ENCODE results near the gene KRT16. TPM values are rescaled to one million over a fixed set of nuclear protein-coding genes. Genes with fewer than 3 reads are reported as not detected.
"Not testable (repeated sequence)": the region's sequence is repeated elsewhere in the genome, so short reads cannot be mapped to it uniquely, and the experiment has no call there.

The KRT16 gene
- total RNA-seq, 1 donor from 2014 or later, result not detected

GRCh38 chr17:41649923-41650519 lies 37.5 kb upstream of the KRT16 start:
- intact Hi-C loops (cut with micrococcal nuclease), result loop anchor here (10.0 kb wide), 2 partner anchors 105 to 745 kb away; no protein-coding TSS in a partner anchor
- DNase-seq (no peak), ATAC-seq (no peak)

- ATAC-seq (peak; percentile 96), DNase-seq (peak; percentile 90)
- intact Hi-C loops (cut with micrococcal nuclease), result loop anchor here (10.0 kb wide), 1 partner anchor 104 kb away; no protein-coding TSS in a partner anchor
These were observed 36.0 kb upstream of the KRT16 start for GRCh38 chr17:41648411-41649195.

DNA sequence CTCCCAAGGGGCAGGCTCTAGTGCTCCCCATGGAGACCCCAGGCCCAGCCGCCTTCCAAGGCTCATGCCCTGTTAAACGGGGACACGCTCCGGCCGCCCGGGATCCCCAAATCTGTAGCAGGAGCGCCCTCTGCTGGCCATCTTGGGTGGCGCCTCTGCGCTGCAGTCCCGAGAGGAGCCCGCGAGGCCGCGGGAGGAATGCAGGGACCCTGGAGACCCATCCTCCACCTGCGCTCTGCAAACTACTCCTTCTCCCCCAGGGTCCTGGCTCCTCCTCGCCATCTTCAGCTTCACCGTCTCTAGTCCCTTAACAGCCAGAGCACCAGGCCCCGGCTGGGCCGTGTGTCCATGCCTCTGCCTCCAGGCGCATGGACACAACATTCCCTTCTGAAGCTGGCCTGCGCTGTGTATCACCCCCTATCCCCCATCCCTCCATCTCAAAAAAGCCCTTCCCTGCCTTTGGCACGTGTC lies 35.4 kb upstream of the KRT16 start:
- ATAC-seq, result peak; percentile 91

DNA sequence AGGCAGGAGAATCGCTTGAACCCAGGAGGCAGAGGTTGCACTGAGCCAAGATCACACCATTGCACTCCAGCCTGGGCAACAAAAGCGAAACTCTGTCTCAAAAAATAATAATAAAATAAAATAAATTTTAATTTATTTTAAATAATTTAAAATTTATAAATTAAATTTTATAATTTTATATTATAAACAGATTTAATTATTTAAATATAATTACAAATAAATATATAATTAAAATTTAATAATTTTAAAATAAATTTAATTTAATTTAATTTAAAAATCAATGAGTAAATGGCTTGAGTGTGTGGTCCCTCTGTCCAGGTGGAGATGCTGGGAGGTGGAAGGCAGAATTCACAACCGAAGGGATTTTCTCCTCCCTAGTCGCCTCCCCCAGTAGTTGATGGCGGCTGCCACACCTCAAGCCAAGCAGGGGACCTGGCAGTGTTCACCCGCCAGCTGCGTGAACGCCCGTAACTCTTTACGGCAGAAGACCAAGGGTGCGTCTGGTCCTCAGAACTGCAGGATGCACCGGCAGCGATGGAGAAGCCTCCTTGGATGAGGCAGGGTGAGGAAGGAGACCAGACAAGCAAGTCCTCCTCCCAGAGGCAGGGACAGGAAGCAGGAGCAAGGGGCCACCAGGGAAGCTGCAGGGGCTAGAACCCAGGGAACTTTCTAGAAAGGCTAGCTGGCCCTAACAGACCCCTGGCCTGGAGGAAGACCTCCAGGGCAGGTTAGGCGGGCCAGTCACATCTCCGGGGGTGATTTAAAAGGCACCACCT lies 34.7 kb upstream of the KRT16 start:
- intact Hi-C loops (cut with micrococcal nuclease), result loop anchor here (10.0 kb wide), 1 partner anchor 102 kb away; no protein-coding TSS in a partner anchor
- ATAC-seq, result no peak

More for the DNA sequence above, 35.4 kb upstream of the KRT16 start:
- intact Hi-C loops (cut with micrococcal nuclease), result loop anchor here (10.0 kb wide), 1 partner anchor 103 kb away; no protein-coding TSS in a partner anchor
- DNase-seq, result peak; percentile 94

DNA sequence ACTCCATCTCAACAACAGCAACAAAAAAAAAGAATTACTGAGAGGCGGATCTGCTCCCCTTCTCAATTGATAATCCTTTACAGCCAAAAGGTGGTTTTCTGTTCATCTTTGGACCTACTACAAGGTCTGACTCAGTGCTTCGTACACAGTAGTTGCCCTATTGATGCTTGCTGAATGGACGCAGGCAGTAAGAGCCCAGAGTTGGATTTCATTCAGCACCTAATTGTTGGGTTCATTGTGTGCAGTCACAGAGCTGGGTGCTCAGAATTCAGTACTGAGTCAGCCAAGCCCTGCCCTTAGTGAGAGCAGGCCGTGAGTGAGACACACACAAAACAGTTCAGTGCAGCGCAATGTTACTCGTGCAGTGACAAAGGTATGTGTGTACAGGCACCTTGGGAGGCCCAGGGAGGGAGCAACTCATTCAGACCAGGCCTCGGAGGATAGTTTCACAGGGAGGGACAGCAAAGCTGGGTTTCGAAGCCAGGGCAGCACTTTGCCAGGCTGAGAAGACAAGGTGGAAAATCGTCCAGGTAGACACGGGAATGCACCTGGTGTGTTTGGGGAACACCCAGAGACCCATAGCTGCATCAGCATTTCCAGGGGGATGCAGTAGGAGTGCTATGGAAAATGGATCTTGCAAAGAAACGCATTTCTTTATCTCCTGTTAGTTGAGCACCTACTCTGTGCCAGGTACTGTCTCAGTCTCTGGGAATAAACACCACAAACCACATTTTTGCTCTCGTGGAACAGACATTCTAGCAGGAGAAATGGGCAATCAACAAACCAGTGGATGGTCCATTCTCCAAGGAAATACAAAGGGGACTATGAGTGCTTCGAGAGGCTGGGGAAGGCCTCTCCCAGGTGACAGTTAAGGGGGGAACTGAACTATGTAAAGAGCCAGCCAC lies 29.9 kb upstream of the KRT16 start:
- ATAC-seq (no peak), DNase-seq (no peak)
- intact Hi-C loops (cut with micrococcal nuclease), result loop anchor here (10.0 kb wide), 1 partner anchor 98 kb away; no protein-coding TSS in a partner anchor

More for the DNA sequence above, 34.7 kb upstream of the KRT16 start:
- DNase-seq, result no peak

- not testable (repeated sequence) for ATAC-seq, DNase-seq
- intact Hi-C loops (cut with micrococcal nuclease), result loop anchor here (10.0 kb wide), 1 partner anchor 96 kb away; no protein-coding TSS in a partner anchor
These were observed 28.0 kb upstream of the KRT16 start for GRCh38 chr17:41640596-41640995.

DNA sequence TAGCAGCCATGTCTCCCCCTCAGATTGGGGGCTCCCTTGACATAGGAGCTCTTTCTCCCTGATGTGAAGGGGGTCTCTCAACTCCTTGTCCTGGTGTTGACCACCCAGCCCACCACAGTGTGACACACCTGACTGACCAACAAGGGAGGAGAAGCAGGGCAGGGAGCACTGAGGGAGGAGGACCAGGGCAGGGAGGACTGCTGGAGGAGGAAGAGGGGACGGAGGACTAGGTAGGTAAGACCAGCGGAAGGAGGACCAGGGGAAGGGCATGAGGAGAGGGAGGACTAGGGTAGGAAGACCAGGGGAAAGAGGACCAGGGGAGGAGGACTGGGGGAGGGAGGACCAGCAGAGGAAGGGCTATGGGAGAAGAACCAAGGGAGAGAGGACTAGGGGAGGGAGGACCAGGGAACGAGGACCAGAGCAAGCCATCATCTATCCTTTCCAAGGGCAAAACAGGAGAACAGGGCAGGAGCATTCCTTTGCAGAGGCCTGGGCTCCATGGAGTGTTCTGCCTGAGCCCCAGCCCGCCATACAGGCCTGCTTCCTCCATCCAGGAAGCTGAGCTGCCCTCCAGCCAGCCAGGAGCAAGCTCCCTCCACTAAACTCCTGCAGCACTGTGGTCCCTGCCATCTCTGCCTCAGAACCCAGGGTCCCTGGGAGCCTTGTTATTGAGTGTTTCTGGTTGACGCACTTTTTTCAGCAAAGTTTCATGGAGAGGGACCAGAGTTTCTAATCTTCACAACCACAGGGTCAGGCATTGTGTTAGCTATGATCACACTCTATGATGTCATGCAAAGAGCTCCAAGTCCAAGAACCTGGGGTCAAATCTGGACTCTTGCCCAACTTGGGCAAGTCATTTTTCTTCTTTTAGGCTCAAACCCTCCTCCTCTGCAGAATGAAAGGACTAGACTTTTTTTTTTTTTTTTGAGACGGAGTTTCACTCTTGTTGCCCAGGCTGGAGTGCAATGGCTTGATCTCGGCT lies 27.2 kb upstream of the KRT16 start:
- ATAC-seq (no peak), DNase-seq (no peak)
- intact Hi-C loops (cut with micrococcal nuclease), result loop anchor here (10.0 kb wide), 1 partner anchor 95 kb away; no protein-coding TSS in a partner anchor

DNA sequence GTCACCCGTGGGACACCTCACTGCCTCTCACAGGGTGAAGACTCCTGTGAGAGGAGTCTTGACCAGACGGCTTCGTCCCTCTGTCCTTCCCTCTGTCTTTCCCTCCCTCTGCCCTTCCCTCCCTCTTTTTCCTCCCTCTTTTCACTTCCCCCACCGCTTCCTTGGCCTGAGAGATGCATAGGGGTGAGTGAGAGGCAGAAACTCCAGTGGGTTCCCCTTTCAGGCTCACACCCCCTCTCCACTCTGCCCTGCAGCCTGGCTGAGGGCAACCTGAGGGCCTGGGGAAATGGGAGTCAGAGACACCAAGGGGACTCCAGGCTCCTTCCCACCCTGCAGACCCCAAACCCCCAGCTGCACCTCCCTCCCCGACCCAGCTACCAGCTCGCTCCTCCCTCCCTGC lies 26.4 kb upstream of the KRT16 start:
- ATAC-seq (no peak), DNase-seq (no peak)
- intact Hi-C loops (cut with micrococcal nuclease), result no loop called here

DNA sequence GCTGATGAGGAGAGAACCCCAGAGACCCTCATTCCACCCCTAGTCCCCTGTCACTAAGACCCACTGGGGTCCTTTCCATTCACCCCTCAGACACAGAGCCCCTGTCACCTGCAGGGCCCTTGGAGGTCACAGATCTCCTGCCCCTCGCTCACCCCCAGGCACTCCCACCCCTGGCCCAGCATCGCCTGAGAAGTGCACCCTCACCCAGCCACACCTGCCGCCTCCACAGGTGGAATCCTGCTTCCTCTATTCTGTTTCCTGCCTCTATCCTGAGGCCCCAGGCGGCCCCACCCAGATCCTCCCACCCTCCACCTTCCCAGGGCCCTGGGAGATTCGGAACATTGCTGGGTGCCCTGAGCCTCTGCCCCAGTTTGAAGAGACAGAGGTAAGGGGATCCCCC lies 25.6 kb upstream of the KRT16 start:
- intact Hi-C loops (cut with micrococcal nuclease), result no loop called here
- ATAC-seq (no peak), DNase-seq (no peak)

DNA sequence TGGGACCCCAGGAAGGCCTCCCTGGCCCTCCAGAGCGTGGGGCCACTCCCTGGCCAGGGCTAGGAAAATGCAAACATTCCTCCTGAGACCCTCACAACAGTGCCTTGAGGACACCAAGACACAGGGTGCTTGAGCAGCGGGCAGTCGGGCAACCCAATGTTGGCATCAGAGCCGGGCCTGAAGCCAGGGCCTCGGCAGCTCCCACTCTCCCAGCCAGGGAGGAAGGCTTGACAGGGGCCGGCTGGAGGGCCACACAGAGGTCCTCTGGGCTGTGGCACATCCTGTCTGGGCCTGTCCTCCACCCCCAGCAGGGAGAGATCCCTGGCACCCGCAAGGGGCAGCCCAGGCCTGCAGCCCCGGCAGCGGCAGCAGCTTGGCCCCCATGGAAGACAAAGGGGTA lies 24.1 kb upstream of the KRT16 start:
- ATAC-seq (no peak), DNase-seq (no peak)
- intact Hi-C loops (cut with micrococcal nuclease), result no loop called here

DNA sequence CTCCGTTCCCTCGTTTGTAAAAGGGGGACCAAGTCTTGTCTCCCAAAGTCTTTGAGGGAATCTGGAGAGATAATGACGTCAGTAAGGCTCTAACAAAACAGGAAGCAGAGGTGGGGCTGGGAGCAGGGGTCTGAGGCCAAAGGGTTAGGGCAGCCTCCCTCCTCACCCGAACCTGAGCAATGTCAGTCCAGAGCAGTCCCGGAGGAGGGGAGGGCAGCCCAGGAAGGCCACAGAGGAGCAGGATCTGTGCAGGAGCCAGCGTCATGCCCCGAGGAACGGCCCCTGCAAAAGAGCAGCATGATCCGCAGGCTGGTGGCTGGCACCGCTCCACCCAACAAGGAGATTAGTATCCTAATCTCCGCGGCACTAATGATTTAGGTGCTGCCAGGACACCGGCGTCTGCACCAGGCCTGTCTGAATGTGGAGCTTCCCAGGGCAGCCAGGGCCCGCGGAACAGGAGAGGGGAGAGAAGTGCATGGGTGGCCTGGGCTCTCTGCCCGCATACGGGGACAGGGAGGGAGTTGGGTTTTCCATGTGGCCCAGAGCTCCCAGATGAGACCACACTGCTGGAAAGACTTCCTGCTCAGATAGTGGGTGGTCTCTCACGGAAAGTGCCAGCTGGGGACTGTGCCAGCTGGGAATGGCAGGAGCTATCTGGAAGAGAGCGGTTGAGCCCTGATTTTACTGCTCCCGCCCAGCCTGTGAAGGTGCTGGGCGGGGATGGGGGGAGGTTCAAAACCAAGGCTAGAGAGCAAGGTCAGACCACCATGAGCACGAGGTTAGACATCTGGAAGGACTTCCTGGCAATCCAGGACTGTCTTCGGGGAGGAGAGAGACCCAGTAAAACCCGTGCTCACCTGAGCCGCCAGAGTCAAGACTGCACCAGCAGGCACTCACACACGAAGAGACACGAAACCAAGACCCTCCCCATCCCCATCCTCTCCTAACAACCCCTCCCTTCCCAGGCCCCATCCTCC lies 22.8 kb upstream of the KRT16 start:
- intact Hi-C loops (cut with micrococcal nuclease), result no loop called here
- DNase-seq (peak; percentile 75), ATAC-seq (peak; percentile 92)

DNA sequence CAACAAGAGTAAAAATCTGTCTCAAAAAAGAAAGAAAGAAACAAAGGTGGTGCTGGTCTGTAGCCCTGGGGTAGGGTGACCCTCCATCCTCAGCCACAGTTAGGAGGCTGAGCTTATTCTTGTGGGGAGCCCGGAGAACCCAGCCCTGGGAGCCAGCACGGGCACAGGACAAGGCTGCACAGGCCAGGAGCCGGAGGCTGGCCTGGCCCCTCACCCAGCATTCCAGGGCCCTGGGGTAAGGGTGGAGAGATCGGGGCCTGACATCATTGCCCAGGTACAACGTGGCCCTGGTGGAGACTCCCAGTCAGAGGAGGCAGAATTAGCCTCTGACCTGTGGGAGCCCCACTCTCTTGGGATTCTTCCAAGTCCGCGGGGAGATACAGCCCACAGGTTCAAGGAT lies 22.1 kb upstream of the KRT16 start:
- DNase-seq, result no peak
- no peak for ATAC-seq
- intact Hi-C loops (cut with micrococcal nuclease), result no loop called here

DNA sequence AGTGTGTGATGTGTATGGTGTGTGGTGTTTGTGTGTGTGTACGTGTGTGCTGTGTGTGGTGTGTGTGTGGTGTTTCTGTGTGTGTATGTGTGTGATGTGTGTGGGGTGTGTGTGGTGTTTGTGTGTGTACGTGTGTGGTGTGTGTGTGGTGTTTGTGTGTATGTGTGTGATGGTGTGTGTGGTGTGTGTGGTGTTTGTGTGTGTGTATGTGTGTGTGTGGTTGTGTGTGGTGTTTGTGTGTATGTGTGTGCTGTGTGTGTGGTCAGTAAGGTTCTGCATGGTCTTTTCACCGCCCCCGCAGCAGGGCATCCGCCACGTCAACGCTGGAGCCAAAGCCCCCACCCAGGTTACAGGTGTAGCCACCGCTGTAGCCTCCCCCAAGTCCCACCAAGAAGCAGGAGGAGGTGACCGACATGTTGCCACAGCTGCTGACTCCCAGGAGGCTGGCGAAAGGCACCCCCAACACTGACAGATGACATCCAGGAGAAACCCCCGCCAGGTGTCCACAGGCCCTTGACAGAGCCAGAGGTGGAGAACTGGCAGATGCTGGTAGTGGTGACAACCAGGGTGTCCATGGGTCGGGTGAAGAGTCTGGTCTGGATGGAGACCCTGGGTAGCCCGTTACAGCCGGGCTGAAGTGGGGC lies 21.1 kb upstream of the KRT16 start:
- DNase-seq, result no peak
- no peak for ATAC-seq
- intact Hi-C loops (cut with micrococcal nuclease), result no loop called here

DNA sequence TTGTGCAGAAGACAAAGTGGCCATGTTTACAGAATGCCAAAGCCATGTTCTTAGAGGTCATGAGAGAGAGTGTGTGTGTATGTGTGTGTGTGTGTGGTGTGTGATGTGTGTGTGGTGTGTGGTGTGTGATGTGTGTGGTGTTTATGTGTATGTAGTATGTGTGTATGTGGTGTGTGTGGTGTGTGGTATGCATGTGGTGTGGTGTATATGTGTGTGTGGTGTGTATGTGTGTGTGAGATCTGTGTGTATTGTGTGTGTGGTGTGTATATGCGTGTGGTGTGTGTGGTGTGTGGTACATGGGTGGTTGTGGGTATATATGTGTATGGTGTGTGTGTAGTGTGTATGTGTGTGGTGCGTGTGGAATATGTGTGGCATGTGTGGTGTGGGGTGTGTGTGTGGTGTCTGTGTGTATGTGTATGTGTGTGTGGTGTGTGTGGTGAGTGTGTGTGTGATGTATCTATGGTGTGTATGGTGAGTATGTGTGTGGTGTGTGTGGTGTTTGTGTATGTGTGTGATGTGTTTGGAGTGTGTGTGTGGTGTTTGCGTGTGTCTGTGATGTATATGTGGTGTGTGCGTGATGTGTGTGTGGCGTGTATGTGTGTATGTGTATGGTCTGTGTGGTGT lies 20.0 kb upstream of the KRT16 start:
- ATAC-seq (no peak), DNase-seq (no peak)
- intact Hi-C loops (cut with micrococcal nuclease), result no loop called here

GRCh38 chr17:41631898-41632285 lies 19.3 kb upstream of the KRT16 start:
- intact Hi-C loops (cut with micrococcal nuclease), result no loop called here
- DNase-seq, result no peak
- no peak for ATAC-seq

Data from left ventricle myocardium superior (tissue), 1 donor.